ENCODE measurements around the gene SV2C.
"Not testable (repeated sequence)": the region's sequence is repeated elsewhere in the genome, so short reads cannot be mapped to it uniquely, and the experiment has no call there.

Gene SV2C

DNA sequence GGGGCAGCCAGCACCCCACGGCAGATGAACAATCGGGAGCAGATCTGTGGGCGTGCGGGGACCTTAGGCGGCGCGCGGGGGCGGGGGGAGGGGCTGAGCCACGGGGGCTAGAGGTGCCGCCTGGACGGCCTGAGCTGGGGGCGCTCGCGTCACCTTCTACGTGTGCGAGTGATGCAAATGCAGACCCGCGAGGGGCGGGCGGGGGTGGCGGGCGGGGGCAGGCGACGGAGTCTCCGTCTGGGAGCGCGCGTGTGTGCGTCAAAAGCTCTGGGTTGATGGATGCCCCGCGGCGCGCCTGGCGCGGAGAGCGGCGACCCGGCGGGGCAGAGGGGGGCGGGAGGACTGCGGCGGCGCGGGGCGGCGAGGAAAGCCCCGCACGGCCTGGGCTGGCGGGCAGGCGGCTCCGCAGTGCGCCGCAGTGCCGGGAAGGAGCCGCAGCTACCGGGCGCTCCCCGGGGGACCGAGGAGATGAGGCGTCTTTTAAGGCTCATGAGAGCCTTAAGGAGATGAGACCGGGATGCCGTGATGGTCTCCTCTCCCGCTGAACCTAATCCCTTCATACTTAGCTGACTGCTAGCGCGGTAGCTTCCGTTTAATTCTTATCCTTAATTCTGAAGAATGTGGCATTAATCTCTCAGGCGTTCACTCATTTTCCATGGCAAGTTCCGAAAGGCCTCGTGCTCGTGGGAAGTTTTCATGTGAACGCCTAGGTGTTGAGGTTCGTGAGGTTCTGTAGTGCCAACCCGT is 1.5 kb downstream of the SV2C start:
- no peak overlapping the region for H2AFZ ChIP-seq (ENCODE audit: low read length)
- H3K4me3 ChIP-seq (ENCODE audit: low read length, poor library complexity, severe bottlenecking), result no peak overlapping the region
- no peak overlapping the region for H3K4me2 ChIP-seq (ENCODE audit: low read depth, low read length, poor library complexity, severe bottlenecking)
- no peaks in the 10 kb centered on the region for H4K20me1 ChIP-seq (ENCODE audit: insufficient read depth, low read length, poor library complexity, severe bottlenecking)
- H3K27me3 ChIP-seq (ENCODE audit: insufficient read depth, low read length, poor library complexity, severe bottlenecking), result no peaks in the 10 kb centered on the region
- no peak overlapping the region for H3K9ac ChIP-seq (ENCODE audit: low read depth, low read length, poor library complexity, severe bottlenecking)
- no peaks in the 10 kb centered on the region for H3K9me3 ChIP-seq (ENCODE audit: insufficient read depth, low read depth, low read length)
- H3K4me1 ChIP-seq (ENCODE audit: insufficient read depth, low read length, poor library complexity, severe bottlenecking), result no peaks in the 10 kb centered on the region
- H3K36me3 ChIP-seq (ENCODE audit: insufficient read depth, low read length), result no peaks in the 10 kb centered on the region
- TF ChIP-seq, protein P1, sequence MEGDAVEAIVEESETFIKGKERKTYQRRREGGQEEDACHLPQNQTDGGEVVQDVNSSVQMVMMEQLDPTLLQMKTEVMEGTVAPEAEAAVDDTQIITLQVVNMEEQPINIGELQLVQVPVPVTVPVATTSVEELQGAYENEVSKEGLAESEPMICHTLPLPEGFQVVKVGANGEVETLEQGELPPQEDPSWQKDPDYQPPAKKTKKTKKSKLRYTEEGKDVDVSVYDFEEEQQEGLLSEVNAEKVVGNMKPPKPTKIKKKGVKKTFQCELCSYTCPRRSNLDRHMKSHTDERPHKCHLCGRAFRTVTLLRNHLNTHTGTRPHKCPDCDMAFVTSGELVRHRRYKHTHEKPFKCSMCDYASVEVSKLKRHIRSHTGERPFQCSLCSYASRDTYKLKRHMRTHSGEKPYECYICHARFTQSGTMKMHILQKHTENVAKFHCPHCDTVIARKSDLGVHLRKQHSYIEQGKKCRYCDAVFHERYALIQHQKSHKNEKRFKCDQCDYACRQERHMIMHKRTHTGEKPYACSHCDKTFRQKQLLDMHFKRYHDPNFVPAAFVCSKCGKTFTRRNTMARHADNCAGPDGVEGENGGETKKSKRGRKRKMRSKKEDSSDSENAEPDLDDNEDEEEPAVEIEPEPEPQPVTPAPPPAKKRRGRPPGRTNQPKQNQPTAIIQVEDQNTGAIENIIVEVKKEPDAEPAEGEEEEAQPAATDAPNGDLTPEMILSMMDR (conservative IDR thresholded peaks at IDR 0.05; ENCODE audit: low read length), result no peak
- no peak for TF ChIP-seq EZH2phosphoT487 (IDR thresholded peaks at IDR 0.05; ENCODE audit: borderline replicate concordance)
- H3F3A ChIP-seq (ENCODE audit: low read depth), result no peaks in the 10 kb centered on the region
- H3K79me2 ChIP-seq (ENCODE audit: insufficient read depth, low read length), result no peaks in the 10 kb centered on the region
- H3K9me2 ChIP-seq (replicated peaks; ENCODE audit: low read depth, low read length), result no peaks in the 10 kb centered on the region

DNA sequence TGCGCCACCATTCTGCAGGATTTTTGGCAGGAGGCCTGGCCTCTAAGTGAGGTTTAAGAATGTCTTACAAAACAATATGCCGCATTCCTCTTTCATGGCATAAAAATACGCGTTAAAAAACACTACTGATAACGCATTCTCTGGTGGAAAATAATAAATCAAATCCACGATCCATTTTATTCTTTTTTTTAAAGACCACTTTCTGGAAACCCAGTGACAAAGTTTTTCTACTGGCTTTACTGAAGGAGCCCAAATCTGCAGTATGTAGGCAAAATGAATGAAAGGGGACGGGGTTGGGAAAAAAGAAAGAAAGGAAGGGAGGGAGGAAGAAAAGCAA is 2.0 kb downstream of the SV2C start:
- Histone ChIP-seq H4K20me1 (ENCODE audit: insufficient read depth, low read length, poor library complexity, severe bottlenecking) (no peaks in the 10 kb centered on the region), H2AFZ (ENCODE audit: low read length) (no peak overlapping the region), H3K4me3 (ENCODE audit: low read length, poor library complexity, severe bottlenecking) (no peak overlapping the region), H3K27me3 (ENCODE audit: insufficient read depth, low read length, poor library complexity, severe bottlenecking) (no peaks in the 10 kb centered on the region), H3F3A (ENCODE audit: low read depth) (no peaks in the 10 kb centered on the region), H3K79me2 (ENCODE audit: insufficient read depth, low read length) (no peaks in the 10 kb centered on the region), H3K9ac (ENCODE audit: low read depth, low read length, poor library complexity, severe bottlenecking) (no peak overlapping the region), H3K4me1 (ENCODE audit: insufficient read depth, low read length, poor library complexity, severe bottlenecking) (no peaks in the 10 kb centered on the region), H3K9me3 (ENCODE audit: insufficient read depth, low read depth, low read length) (no peaks in the 10 kb centered on the region), H3K4me2 (ENCODE audit: low read depth, low read length, poor library complexity, severe bottlenecking) (no peak overlapping the region), H3K36me3 (ENCODE audit: insufficient read depth, low read length) (no peaks in the 10 kb centered on the region), H3K9me2 (replicated peaks; ENCODE audit: low read depth, low read length) (no peaks in the 10 kb centered on the region)
- no peak for TF ChIP-seq EZH2phosphoT487 (IDR thresholded peaks at IDR 0.05; ENCODE audit: borderline replicate concordance)
- TF ChIP-seq, protein P1 (conservative IDR thresholded peaks at IDR 0.05; ENCODE audit: low read length), result no peak

DNA sequence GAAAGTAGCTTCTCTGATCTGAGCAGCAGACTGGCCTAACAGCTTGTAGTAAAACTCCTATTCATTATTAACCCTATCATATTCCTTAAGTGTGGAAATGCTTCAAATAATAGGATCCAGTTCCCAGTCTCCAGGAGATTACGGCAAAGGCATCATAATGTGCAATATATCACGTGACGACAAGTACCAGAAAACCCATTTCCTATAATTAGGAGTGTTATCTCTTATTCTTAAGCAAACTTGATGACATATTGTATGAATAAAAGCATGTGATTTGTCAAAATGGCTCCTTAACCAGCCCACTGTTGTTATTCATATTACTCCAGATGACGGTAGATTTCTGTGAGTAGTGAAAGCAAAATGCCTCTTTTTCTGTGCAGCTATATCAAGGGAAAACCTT is 2.9 kb downstream of the SV2C start:
- H2AFZ ChIP-seq (ENCODE audit: low read length), result no peak overlapping the region
- no peaks in the 10 kb centered on the region for H3K36me3 ChIP-seq (ENCODE audit: insufficient read depth, low read length)
- H3K9me2 ChIP-seq (replicated peaks; ENCODE audit: low read depth, low read length), result no peaks in the 10 kb centered on the region
- no peaks in the 10 kb centered on the region for H4K20me1 ChIP-seq (ENCODE audit: insufficient read depth, low read length, poor library complexity, severe bottlenecking)
- no peak overlapping the region for H3K9ac ChIP-seq (ENCODE audit: low read depth, low read length, poor library complexity, severe bottlenecking)
- H3K9me3 ChIP-seq (ENCODE audit: insufficient read depth, low read depth, low read length), result no peaks in the 10 kb centered on the region
- H3K4me2 ChIP-seq (ENCODE audit: low read depth, low read length, poor library complexity, severe bottlenecking), result no peak overlapping the region
- no peaks in the 10 kb centered on the region for H3F3A ChIP-seq (ENCODE audit: low read depth)
- no peak overlapping the region for H3K4me3 ChIP-seq (ENCODE audit: low read length, poor library complexity, severe bottlenecking)
- no peak for TF ChIP-seq EZH2phosphoT487 (IDR thresholded peaks at IDR 0.05; ENCODE audit: borderline replicate concordance)
- TF ChIP-seq, protein P1 (conservative IDR thresholded peaks at IDR 0.05; ENCODE audit: low read length), result no peak
- H3K27me3 ChIP-seq (ENCODE audit: insufficient read depth, low read length, poor library complexity, severe bottlenecking), result no peaks in the 10 kb centered on the region
- no peaks in the 10 kb centered on the region for H3K79me2 ChIP-seq (ENCODE audit: insufficient read depth, low read length)
- no peaks in the 10 kb centered on the region for H3K4me1 ChIP-seq (ENCODE audit: insufficient read depth, low read length, poor library complexity, severe bottlenecking)

DNA sequence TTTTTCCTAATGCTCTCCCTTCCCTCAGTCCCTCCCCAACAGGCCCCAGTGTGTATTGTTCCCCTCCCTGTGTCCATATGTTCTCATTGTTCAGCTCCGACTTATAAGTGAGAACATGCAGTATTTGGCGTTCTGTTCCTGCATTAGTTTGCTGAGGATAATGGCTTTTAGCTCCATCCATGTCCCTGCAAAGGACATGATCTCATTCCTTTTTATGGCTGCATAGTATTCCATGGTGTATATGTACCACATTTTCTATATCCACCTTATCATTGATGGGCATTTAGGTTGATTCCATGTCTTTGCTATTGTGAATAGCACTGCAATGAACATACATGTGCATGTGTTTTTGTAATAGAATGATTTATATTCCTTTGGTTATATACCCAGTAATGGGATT is 6.0 kb downstream of the SV2C start:
- not testable (repeated sequence) for H3K9ac ChIP-seq (ENCODE audit: low read depth, low read length, poor library complexity, severe bottlenecking); H2AFZ ChIP-seq (ENCODE audit: low read length); H3K4me1 ChIP-seq (ENCODE audit: insufficient read depth, low read length, poor library complexity, severe bottlenecking); H3K9me2 ChIP-seq (replicated peaks; ENCODE audit: low read depth, low read length); H3K27me3 ChIP-seq (ENCODE audit: insufficient read depth, low read length, poor library complexity, severe bottlenecking); H3K4me2 ChIP-seq (ENCODE audit: low read depth, low read length, poor library complexity, severe bottlenecking); H3K9me3 ChIP-seq (ENCODE audit: insufficient read depth, low read depth, low read length); H3F3A ChIP-seq (ENCODE audit: low read depth); H3K36me3 ChIP-seq (ENCODE audit: insufficient read depth, low read length); H3K4me3 ChIP-seq (ENCODE audit: low read length, poor library complexity, severe bottlenecking); H4K20me1 ChIP-seq (ENCODE audit: insufficient read depth, low read length, poor library complexity, severe bottlenecking); H3K79me2 ChIP-seq (ENCODE audit: insufficient read depth, low read length)

Data from Loucy (cell line).